ENCODE measurements around the gene CST9. TPM values are rescaled to one million over a fixed set of nuclear protein-coding genes. Genes with fewer than 3 reads are reported as not detected.
"Not testable (repeated sequence)": the region's sequence is repeated elsewhere in the genome, so short reads cannot be mapped to it uniquely, and the experiment has no call there.

CST9 gene
- total and polyA plus RNA-seq, 12 donors, result not detected

DNA sequence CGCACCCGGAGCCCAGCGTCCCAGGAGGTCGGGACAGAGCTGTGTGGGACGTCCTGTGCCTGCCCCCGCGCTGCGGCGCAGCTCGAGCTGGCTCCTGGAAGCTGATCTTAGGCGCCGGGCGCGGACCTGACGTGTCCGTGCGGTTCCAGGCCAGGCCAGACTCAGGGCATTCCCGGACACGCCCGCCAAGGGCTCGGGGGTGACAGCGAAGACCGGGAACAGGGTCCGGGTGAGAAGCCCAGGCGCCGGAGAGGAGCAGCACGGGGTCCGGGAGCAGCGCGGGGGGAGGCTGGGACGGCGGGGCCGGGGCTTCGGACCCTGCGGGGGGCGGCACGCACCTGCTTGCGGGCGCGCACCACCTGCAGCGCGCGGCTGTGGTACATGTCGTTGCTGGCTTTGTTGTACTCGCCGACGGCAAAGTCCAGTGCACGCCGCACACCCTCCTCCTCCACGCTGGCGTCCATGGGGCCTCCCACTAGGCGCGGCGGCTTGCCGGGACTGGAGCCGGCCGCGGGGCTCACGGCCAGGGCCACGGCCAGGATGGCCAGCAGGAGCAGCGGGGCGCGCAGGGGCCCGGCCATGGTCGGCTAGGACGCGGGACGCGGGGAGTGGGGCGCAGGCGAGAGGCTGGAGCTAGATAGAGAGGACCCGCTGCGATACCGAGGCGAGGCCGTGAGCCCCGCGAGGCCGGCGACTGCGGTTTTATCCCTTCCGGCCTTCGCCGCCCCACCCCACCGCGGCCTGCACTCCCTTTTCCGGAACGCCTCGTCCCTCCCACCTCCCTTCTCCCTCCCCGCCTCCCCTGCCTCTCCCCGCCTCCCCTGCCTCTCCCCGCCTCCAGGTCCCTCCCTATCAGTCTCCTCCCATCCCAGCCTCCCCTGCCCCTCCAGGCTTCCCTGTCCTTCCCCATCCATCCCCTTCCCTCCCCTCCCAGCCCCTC, 31.8 kb upstream of the CST9 start, which contains the start of gene CST3:
TSS of gene CST3 (minus strand) at position 674 of the 940 bp plus-strand sequence. CDS start at position 581, 93 bp downstream.
- 0 to 1% methylated on average over 77 to 91 of the region's 92 CpGs for WGBS, 2 donors
- Histone ChIP-seq H3K27ac (peak within 1 kb of the TSS; percentile 92 to 100 (median 98)), H3K36me3 (peaks cover 0 to 30% (median 7%) of the 10 kb centered on the region in 9 donors), H3K9me3 (no peaks in the 10 kb centered on the region), H3K4me3 (peak within 1 kb of the TSS; percentile 73 to 100 (median 93)), H3K27me3 (no peaks in the 10 kb centered on the region), H3K4me1 (peaks cover 5 to 61% (median 40%) of the 10 kb centered on the region in 9 donors)
- peak; percentile 94 for DNase-seq
- TF ChIP-seq, protein P1, sequence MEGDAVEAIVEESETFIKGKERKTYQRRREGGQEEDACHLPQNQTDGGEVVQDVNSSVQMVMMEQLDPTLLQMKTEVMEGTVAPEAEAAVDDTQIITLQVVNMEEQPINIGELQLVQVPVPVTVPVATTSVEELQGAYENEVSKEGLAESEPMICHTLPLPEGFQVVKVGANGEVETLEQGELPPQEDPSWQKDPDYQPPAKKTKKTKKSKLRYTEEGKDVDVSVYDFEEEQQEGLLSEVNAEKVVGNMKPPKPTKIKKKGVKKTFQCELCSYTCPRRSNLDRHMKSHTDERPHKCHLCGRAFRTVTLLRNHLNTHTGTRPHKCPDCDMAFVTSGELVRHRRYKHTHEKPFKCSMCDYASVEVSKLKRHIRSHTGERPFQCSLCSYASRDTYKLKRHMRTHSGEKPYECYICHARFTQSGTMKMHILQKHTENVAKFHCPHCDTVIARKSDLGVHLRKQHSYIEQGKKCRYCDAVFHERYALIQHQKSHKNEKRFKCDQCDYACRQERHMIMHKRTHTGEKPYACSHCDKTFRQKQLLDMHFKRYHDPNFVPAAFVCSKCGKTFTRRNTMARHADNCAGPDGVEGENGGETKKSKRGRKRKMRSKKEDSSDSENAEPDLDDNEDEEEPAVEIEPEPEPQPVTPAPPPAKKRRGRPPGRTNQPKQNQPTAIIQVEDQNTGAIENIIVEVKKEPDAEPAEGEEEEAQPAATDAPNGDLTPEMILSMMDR (IDR thresholded peaks at IDR 0.05), result peak in 2 of 9 donors; percentile 6 to 8
- ATAC-seq, result peak; percentile 77 to 94 (median 90)
- intact Hi-C loops (cut with DNase I), result loop anchor here in 5 of 10 donors (2.0 to 10.0 kb wide), 4 partner anchors 33 to 283 kb away; partner anchors contain the start of genes GZF1 (in 2 of the 5), NXT1 (in 2 of the 5) and CST9 (in 1 of the 5)

DNA sequence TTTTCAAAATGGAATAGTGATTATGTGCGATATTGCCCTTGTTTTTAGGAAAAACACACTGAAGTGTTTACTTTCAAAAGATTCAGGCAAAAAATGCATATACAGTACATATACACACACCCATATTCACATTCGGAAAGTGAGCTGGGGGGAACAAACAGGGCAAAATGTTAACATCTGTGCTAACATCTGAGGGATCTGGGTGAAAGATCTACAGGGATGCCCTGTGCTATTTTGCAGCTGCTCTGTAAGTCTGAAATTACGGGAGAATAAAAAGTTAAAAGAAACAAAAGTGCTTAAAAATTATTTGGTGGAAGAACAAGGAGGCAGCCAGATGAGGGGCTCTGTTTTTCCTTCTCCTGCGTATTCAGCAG, 31.2 kb upstream of the CST9 start:
- peaks cover 5 to 59% (median 36%) of the 10 kb centered on the region in 9 donors for H3K4me1 ChIP-seq
- no peaks in the 10 kb centered on the region for H3K9me3 ChIP-seq
- TF ChIP-seq, protein P1 (IDR thresholded peaks at IDR 0.05), result no peak
- peaks cover 0 to 36% (median 11%) of the 10 kb centered on the region in 9 donors for H3K36me3 ChIP-seq
- H3K27me3 ChIP-seq, result no peaks in the 10 kb centered on the region
- ATAC-seq (no peak), DNase-seq (no peak)
- WGBS, 2 donors, result 29 to 39% methylated on average over 4 of the region's 4 CpGs
- peak overlapping the region; percentile 73 to 100 (median 93) for H3K4me3 ChIP-seq
- intact Hi-C loops (cut with DNase I), result loop anchor here in 5 of 10 donors (2.0 to 10.0 kb wide), 4 partner anchors 32 to 282 kb away; partner anchors contain the start of genes GZF1 (in 2 of the 5), NXT1 (in 2 of the 5) and CST9 (in 1 of the 5)
- peak overlapping the region; percentile 92 to 100 (median 98) for H3K27ac ChIP-seq

DNA sequence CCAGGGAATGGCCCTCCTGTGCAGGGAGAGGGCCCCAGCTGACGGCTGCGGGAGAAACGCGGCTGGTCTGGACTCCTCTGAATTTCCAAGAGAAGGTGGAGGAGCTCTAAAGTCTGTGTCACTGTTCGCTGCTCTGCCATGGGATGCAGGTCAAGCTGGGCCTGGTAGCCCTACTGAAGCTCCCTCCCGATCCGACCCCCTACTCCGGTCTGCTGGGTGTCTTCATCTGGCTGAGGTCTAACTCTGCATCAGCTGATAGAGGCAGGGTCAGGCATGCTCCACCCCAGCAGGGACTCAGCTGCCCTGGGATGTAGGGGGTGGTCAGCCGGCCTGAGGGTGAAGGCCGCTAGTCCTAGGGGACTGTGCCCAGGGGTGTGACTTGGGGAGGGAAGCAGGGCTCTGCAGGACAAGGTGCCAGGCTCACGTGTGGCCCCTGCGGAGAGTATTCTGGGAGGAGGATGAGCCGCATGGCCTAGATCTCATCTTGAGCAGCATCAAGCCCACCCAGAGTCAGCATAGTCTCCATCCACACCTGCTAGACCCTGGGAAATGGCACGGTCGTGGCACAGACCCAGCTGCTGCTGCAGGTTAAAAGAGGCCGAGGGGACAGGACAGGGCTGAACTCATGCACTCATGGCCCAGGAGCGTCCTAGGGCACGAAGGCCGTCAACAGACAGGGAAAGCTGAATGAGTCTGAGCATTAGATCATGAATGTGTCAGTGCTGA, 30.6 kb upstream of the CST9 start:
- ATAC-seq, result peak in 1 of 8 donors; percentile 2
- WGBS, 2 donors, result 69 to 79% methylated on average over 19 of the region's 19 CpGs
- intact Hi-C loops (cut with DNase I), result loop anchor here in 5 of 10 donors (2.0 to 10.0 kb wide), 4 partner anchors 32 to 282 kb away; partner anchors contain the start of genes GZF1 (in 2 of the 5), NXT1 (in 2 of the 5) and CST9 (in 1 of the 5)
- no peak for DNase-seq
- Histone ChIP-seq H3K4me3 (peak overlapping the region; percentile 73 to 100 (median 93)), H3K27me3 (no peaks in the 10 kb centered on the region), H3K4me1 (peaks cover 5 to 59% (median 33%) of the 10 kb centered on the region in 9 donors), H3K27ac (peak overlapping the region; percentile 92 to 100 (median 98)), H3K36me3 (peaks cover 0 to 42% (median 15%) of the 10 kb centered on the region in 9 donors), H3K9me3 (no peaks in the 10 kb centered on the region)
- TF ChIP-seq, protein P1 (IDR thresholded peaks at IDR 0.05), result no peak

DNA sequence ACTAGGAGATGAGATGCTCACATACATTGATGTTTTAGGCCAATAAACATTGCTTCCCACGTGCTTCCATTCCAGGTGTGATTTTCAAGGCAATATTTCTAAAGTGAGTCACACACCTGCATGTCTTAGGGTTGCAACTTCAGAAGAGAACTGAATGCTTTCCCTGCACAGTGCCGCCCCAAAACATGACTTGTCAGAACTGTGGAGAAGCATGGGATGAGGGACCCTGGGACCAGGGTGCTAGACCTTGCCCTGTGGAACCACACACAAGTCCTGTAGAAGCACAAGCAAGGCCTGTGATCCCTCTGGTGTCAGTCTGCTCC, 30.0 kb upstream of the CST9 start:
- intact Hi-C loops (cut with DNase I), result loop anchor here in 5 of 10 donors (2.0 to 10.0 kb wide), 4 partner anchors 31 to 281 kb away; partner anchors contain the start of genes GZF1 (in 2 of the 5), NXT1 (in 2 of the 5) and CST9 (in 1 of the 5)
- H3K4me3 ChIP-seq, result peak overlapping the region in 9 of 10 donors; percentile 73 to 100 (median 95)
- 80 to 88% methylated on average over 1 of the region's 2 CpGs for WGBS, 2 donors
- peaks cover 5 to 59% (median 33%) of the 10 kb centered on the region in 9 donors for H3K4me1 ChIP-seq
- DNase-seq, H3K27me3 ChIP-seq, ATAC-seq, H3K9me3 ChIP-seq: not testable (repeated sequence)
- peaks cover 0 to 44% (median 15%) of the 10 kb centered on the region in 9 donors for H3K36me3 ChIP-seq
- H3K27ac ChIP-seq, result peak overlapping the region in 9 of 10 donors; percentile 12 to 100 (median 98)

Measured in heart right ventricle (tissue), 16 donors.